AG10803 (cell line): Measurements from ENCODE around the gene ADCY5.

ENCODE experiments used
- DNase-seq: peaks from one replicate; pipeline ENCODE4 v3.0.0; 2010; ENCODE audit warnings: low read depth
- H3K4me3 ChIP-seq: 2 replicates; pipeline ENCODE4 v1.5.1; 2011; ENCODE audit warnings: mild to moderate bottlenecking, low read length, control low read depth
- CTCF ChIP-seq: conservative IDR thresholded peaks from 2 replicates; pipeline ENCODE4 v1.5.1; 2011; ENCODE audit warnings: mild to moderate bottlenecking, low read length, control low read depth, inconsistent platforms

ADCY5 gene

DNA sequence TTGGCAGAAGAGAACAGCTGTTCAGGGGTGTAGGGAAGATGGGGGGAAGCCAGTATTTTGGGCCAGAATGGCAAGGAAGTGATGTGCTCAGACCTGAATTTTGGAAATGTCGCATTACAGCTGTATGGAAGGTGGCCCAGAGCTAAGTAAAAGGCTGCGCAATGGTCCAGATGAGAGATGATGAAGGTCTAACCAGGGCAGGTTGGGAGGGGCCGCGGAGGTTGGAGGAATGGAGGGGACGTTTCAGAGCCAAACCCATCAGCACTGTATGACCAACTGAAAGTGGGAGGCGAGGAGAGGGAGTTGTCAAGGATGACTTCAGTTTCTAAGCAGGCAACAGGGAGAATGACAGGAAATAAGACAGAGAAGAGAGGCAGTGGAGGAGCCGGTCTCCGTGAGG is 60.8 kb downstream of the ADCY5 start:
- H3K4me3 ChIP-seq, result no peak overlapping the region
- TF ChIP-seq CTCF, result no peak
- DNase-seq, result no peak

GRCh38 chr3:123387532-123387931 is 61.4 kb downstream of the ADCY5 start:
- no peak for TF ChIP-seq CTCF
- DNase-seq, result peak; percentile 16
- no peak overlapping the region for H3K4me3 ChIP-seq

DNA sequence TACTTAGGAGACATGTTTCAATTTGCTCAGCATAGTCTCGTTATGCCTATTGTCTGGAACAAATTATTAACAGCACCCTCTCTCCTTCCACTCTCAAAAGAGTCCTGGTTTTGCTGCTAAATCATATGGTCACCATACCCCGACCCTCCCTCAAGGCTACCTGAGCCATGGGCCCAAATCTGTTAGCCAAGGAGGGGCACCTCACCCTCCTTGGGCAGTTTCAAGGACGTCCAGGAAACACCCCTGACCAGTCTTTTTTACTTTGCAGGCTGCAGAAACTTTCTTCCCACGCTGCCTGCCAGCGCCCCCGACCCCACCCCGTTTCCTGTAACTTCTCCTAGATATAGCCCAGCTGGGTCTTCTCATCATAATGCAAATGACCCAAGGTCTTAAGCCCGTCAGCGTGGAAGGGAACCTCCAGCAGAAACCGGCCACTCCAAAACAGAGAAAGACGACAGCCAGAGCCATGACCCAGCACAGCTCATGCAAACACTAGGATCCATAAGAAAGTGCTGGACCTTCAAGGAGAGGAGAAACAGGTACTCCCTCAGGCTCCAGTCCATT is 62.3 kb downstream of the ADCY5 start:
- DNase-seq, result no peak
- no peak overlapping the region for H3K4me3 ChIP-seq

DNA sequence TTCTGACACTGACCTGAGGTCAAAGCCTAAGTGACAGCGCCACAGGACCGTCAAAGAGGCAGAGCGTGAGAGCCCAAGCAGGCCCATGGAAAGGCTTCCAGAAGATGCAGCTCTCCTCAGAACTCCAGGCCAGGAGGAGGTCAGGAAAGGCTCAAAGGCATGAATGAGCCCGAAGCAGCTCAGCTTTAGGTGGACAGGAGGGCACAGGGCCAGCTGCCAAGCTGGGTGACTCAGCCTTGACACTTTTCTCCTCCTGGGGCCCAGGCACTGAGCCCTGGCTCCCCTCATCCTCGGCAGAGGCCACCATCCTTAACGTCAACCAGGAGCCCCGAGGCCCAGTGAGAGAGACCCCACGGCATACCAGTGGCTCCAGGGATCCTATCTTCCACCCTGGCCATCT is 62.9 kb downstream of the ADCY5 start:
- no peak overlapping the region for H3K4me3 ChIP-seq
- no peak for TF ChIP-seq CTCF
- peak; percentile 21 for DNase-seq

More for the DNA sequence above, 62.3 kb downstream of the ADCY5 start:
- TF ChIP-seq CTCF, result no peak

DNA sequence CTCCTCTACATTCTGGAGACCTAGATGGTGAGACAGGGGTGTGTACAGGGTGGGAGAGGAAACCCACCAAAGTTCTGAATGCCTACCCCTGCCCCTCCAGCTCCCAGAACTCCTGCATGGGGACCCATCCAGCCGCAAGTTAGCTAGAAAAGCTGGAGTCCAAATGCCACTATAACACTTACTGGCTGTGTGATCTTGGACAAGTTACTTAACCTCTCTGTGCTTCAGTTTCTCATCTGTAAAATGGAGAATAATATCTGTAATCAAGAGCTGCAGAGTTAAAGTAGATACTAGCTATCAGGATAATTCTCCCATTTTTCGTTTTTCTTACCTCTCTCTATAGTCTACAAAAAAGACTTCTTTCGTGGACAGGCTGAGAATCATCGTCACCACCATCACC is 63.4 kb downstream of the ADCY5 start:
- H3K4me3 ChIP-seq, result no peak overlapping the region
- no peak for DNase-seq
- TF ChIP-seq CTCF, result no peak

DNA sequence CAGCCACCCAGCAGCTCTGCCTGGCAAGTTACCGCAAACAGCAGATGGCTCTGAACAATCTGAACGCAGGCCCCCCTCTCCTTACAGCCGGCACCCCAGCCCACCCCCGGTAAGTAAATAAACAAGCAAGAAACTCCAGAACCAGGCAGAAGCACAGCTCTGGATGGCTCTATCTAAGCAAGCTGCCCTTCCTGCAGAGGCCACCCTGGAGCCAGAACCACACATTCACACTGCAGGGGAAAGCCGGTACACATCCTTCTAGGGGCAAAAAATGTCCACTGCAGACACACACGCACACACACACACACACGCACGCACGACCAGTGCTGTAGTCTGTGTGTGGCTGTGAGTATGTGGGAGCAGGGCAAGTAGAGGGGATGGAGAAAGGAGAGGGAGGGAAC is 63.9 kb downstream of the ADCY5 start:
- H3K4me3 ChIP-seq, result no peak overlapping the region
- TF ChIP-seq CTCF, result no peak
- no peak for DNase-seq

DNA sequence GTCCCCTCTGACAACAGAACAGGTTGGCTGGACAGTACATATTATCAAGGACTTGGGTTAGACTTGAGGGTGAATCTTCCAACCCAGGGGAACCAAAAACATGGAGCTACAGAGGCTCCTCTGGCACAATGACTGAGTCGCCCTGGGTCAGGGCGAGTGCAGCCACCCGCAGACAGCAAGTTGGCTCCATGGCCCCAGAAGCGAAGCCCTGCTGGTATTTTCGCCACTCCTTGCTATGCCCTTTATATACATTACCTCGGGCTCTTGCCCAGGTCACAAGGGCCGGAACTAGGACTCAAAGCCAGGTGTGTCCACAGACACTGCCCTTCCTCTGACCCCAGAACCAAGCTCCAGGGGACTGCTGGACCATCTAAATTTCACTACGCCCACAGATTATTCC is 64.6 kb downstream of the ADCY5 start:
- DNase-seq, result no peak

More for the DNA sequence above, 64.6 kb downstream of the ADCY5 start:
- TF ChIP-seq CTCF, result no peak
- H3K4me3 ChIP-seq, result no peak overlapping the region
